IPS-18a (cell line): ENCODE results near the gene NFKBIZ.

Experiments
- H3K27ac ChIP-seq: one replicate; pipeline ENCODE4 v1.5.1; 2013; ENCODE audit warnings: low read length
- H3K27me3 ChIP-seq: one replicate; pipeline ENCODE4 v1.6.1; 2013; ENCODE audit warnings: mild to moderate bottlenecking, low read length; ENCODE audit not compliant: control insufficient read depth, insufficient read depth
- H3K36me3 ChIP-seq: one replicate; pipeline ENCODE4 v1.6.1; 2013; ENCODE audit warnings: low read depth, low read length; ENCODE audit not compliant: control insufficient read depth
- H3K4me1 ChIP-seq: one replicate; pipeline ENCODE4 v1.6.1; 2013; ENCODE audit warnings: low read depth, low read length; ENCODE audit not compliant: control insufficient read depth
- H3K4me3 ChIP-seq: one replicate; pipeline ENCODE4 v1.5.1; 2013; ENCODE audit warnings: low read length
- H3K9ac ChIP-seq: one replicate; pipeline ENCODE4 v1.6.1; 2013; ENCODE audit warnings: mild to moderate bottlenecking, low read length, moderate library complexity
- H3K9me3 ChIP-seq: one replicate; pipeline ENCODE4 v1.6.1; 2013; ENCODE audit warnings: low read depth, low read length; ENCODE audit not compliant: control insufficient read depth

Gene NFKBIZ

DNA sequence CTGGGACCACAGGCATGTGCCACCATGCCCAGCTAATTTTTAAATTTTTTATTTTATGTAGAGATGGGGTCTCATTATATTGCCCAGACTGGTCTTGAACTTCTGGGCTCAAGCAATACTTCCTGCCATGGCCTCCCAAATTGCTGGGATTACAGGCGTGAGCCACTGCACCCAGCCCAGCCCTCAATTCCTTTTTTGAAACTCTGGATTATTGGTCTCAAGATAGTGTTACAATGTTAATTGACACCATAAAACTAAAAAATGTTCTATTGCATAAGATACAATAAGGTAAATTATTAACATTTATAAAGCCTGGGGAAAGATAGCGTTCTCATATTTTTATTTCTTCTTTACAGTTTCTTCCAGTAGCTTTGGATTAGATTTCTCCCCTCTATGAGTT lies 3.9 kb upstream of the NFKBIZ start:
- H3K4me3 ChIP-seq = no peak overlapping the region
- peaks cover 28% of the 10 kb centered on the region for H3K4me1 ChIP-seq
- no peaks in the 10 kb centered on the region for H3K9me3 ChIP-seq
- no peaks in the 10 kb centered on the region for H3K27me3 ChIP-seq
- H3K27ac ChIP-seq = no peak overlapping the region
- H3K36me3 ChIP-seq = no peaks in the 10 kb centered on the region
- no peak overlapping the region for H3K9ac ChIP-seq

DNA sequence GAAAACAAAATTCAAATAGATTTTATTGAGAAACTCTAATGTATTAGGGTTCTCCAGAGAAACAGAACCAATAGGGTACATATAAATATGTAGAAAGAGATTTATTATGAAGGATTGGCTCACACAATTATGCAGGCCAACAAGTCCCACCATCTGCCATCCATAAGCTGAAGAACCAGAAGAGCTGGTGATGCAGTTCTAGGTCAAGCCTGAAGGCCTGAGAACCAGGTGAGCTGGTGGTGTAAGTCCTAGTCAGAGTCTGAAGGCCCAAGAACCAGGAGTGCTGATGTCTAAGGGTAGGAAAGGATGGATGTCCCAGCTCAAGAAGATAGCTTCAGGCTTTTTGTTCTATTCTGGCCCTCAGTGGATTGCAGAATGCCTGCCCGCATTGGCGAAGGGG lies 2.6 kb upstream of the NFKBIZ start:
- H3K27me3 ChIP-seq = no peaks in the 10 kb centered on the region
- H3K4me3 ChIP-seq = no peak overlapping the region
- no peaks in the 10 kb centered on the region for H3K9me3 ChIP-seq
- H3K9ac ChIP-seq = no peak overlapping the region
- peaks cover 33% of the 10 kb centered on the region for H3K4me1 ChIP-seq
- H3K27ac ChIP-seq = no peak overlapping the region
- no peaks in the 10 kb centered on the region for H3K36me3 ChIP-seq

DNA sequence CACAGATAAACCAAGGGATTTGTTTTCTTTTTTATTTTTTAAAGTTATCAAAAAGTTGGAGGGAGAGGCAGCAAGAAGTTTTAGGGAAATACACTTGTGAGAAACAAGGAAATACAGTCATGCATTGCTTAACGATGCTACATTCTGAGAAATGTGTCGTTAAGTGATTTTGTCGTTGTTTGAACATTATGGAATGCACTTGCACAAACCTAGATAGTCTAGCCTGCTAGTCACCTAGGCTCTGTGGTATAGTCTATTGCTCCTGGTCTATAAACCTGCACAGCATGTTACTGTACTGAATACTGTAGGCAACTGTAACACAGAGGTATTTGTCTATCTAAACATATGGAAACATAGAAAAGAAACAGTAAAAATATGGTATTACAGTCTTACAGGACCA lies 2.0 kb upstream of the NFKBIZ start:
- Histone ChIP-seq H3K9ac (no peak overlapping the region), H3K9me3 (no peaks in the 10 kb centered on the region), H3K36me3 (peaks cover 6% of the 10 kb centered on the region), H3K27ac (no peak overlapping the region), H3K4me1 (peaks cover 27% of the 10 kb centered on the region), H3K4me3 (no peak overlapping the region), H3K27me3 (no peaks in the 10 kb centered on the region)

DNA sequence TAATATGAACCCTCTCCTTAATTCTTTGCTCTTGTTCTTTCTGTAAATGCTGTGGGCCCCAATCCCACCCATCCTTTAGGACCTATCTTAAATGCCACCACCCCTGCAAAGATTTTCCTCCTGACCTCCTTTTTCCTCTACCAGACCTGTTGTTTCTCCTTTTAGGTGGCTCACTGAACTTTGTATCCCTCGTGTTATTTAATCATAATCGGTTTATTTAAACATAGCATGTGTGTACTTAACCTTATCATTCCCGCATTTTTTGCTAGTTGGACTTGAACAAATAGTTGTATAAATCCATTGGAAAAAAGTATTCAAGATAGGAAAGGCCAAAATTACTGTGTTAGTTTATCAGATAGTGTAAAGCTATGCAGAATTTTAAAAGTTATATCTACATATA lies 988 bp upstream of the NFKBIZ start:
- Histone ChIP-seq H3K4me3 (peak overlapping the region; percentile 82), H3K27ac (peak overlapping the region; percentile 60), H3K9ac (peak overlapping the region; percentile 71), H3K36me3 (peaks cover 16% of the 10 kb centered on the region), H3K27me3 (no peaks in the 10 kb centered on the region), H3K9me3 (no peaks in the 10 kb centered on the region), H3K4me1 (peaks cover 24% of the 10 kb centered on the region)

GRCh38 chr3:101849714-101850245 lies 466 bp downstream of the NFKBIZ start:
- no peaks in the 10 kb centered on the region for H3K27me3 ChIP-seq
- H3K27ac ChIP-seq = no peak overlapping the region
- H3K36me3 ChIP-seq = peaks cover 30% of the 10 kb centered on the region
- peak overlapping the region; percentile 84 for H3K9ac ChIP-seq
- H3K4me1 ChIP-seq = peaks cover 22% of the 10 kb centered on the region
- H3K9me3 ChIP-seq = no peaks in the 10 kb centered on the region
- peak overlapping the region; percentile 82 for H3K4me3 ChIP-seq

DNA sequence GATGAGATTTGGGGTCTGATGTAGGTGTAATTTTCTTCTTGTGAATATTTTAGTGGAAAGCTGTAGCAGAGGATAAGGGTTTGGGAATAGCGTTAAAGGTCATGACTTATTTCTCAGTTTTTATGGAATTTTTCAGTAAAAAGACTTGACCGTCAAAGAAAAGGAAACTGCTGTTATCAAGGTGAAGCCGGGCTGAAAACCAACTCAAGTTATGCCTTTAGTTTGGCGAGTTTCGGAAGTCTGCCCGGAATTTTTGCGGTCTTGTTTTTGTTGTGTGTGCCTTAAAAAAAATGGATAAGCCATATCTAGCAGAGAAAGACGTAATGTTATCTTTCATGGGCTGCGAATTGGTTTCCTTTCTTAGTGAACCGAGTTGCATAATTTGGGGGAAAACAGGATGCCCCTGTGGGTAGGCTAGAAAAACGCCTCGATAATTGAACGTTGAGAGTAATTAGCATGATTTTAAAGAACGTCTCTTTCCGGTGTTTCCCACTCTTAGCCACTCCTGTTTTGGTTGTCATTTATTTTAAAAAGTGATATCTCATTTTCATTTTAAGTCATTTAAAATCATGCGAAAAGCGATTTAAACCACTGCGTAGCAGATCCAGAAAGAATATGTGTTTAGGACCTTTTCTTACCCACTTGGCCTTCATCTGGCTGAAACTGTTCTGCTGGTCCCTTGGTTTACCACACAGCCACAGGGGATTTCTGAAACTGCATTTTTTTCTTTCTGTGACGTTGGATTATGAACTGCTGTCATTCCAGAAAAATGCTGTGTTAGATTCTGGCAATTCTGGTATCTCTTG lies 1.1 kb downstream of the NFKBIZ start:
- Histone ChIP-seq H3K36me3 (peaks cover 37% of the 10 kb centered on the region), H3K27ac (no peak overlapping the region)

DNA sequence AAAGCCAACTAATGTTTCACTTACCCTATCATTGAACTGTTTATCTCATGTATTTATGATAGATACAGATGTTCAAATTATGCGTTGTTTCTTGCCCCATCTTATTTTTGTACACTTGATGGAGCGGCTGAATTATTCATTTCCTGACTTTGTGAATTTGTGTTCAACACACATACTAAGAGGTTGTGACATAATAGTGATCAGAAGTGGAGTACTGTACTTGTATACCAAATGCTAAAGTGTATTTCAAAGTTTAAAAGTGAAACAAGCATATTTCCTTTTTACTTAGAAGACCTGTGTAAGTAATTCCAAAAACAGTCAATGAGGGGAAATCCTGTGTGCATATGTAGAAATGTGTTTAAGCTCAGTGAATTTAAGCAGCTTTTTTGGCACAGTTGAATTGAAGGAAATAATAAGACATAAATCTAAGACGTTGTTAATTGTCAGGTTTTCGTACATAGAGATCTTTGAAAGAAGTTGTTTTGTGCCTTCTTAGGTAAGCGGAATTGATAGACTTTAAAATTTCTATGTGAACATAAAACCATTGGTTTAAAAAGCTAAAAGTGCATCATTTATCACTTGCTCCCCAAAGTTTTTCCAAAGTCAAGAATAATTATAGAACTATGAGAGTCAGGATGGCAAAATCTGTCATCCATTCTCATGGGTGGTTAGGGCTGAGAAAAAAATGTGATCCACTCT lies 1.9 kb downstream of the NFKBIZ start:
- Histone ChIP-seq H3K27me3 (no peaks in the 10 kb centered on the region), H3K9me3 (no peaks in the 10 kb centered on the region), H3K36me3 (peaks cover 45% of the 10 kb centered on the region), H3K9ac (peak overlapping the region; percentile 84), H3K27ac (no peak overlapping the region), H3K4me3 (peak overlapping the region; percentile 82), H3K4me1 (peaks cover 22% of the 10 kb centered on the region)

More for the DNA sequence above, 1.1 kb downstream of the NFKBIZ start:
- Histone ChIP-seq H3K4me3 (peak overlapping the region; percentile 82), H3K9ac (peak overlapping the region; percentile 84), H3K27me3 (no peaks in the 10 kb centered on the region), H3K4me1 (peaks cover 22% of the 10 kb centered on the region), H3K9me3 (no peaks in the 10 kb centered on the region)

DNA sequence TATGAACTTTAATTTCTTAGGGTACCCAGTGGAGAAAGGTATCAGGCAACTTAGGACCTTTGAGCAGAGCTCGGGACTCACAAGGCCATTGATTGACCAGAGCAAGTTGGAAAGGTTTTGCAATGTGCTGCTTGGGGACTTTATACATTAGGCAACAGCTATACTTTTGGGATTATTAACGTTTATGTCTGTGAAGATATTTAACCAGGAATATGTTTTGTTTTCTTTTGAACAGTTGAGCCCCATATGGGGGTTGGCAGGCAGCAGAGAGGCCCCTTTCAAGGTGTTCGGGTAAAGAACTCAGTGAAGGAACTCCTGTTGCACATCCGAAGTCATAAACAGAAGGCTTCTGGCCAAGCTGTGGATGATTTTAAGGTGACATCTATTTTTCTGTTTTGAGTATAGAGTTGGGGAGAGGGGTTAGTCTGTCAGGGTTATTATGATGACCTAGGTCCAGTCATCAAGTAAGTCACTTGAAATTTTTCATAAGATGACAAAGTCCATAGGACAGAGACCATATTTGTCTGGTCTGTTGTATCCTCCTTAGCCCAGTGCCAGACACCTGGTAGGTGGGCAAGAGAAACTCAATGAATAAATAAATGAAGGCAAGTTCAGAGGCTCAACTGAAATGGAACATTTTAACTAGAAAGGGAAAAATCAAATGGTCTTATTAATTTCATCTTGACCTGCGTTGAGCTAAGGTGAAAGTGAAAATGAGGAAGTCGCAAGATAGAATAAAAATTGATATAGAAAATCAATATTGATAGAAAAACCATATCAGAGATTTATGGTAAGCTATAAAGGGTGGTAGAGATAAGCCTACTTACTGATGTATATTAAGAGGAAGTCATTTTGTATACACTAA lies 2.8 kb downstream of the NFKBIZ start:
- Histone ChIP-seq H3K4me1 (peaks cover 18% of the 10 kb centered on the region), H3K9me3 (no peaks in the 10 kb centered on the region), H3K9ac (no peak overlapping the region), H3K27me3 (no peaks in the 10 kb centered on the region), H3K27ac (no peak overlapping the region), H3K4me3 (peak overlapping the region; percentile 82), H3K36me3 (peaks cover 53% of the 10 kb centered on the region)

DNA sequence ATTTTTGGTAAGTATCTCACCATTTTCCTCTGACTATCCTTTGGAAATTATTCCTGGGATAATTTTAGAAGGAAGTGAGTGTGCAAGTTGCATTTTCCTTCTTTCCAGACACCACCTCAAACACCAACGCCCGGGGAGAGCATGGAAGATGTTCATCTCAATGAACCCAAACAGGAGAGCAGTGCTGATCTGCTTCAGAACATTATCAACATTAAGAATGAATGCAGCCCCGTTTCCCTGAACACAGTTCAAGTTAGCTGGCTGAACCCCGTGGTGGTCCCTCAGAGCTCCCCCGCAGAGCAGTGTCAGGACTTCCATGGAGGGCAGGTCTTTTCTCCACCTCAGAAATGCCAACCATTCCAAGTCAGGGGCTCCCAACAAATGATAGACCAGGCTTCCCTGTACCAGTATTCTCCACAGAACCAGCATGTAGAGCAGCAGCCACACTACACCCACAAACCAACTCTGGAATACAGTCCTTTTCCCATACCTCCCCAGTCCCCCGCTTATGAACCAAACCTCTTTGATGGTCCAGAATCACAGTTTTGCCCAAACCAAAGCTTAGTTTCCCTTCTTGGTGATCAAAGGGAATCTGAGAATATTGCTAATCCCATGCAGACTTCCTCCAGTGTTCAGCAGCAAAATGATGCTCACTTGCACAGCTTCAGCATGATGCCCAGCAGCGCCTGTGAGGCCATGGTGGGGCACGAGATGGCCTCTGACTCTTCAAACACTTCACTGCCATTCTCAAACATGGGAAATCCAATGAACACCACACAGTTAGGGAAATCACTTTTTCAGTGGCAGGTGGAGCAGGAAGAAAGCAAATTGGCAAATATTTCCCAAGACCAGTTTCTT lies 3.9 kb downstream of the NFKBIZ start:
- Histone ChIP-seq H3K27me3 (no peaks in the 10 kb centered on the region), H3K27ac (no peak overlapping the region), H3K9me3 (no peaks in the 10 kb centered on the region), H3K9ac (no peak overlapping the region), H3K4me3 (no peak overlapping the region), H3K4me1 (peaks cover 12% of the 10 kb centered on the region), H3K36me3 (peaks cover 65% of the 10 kb centered on the region)

- peaks cover 72% of the 10 kb centered on the region for H3K36me3 ChIP-seq
- H3K4me1 ChIP-seq = peaks cover 6% of the 10 kb centered on the region
- H3K27ac ChIP-seq = no peak overlapping the region
- no peak overlapping the region for H3K9ac ChIP-seq
- H3K27me3 ChIP-seq = no peaks in the 10 kb centered on the region
- H3K4me3 ChIP-seq = no peak overlapping the region
- no peaks in the 10 kb centered on the region for H3K9me3 ChIP-seq
Measured at GRCh38 chr3:101853982-101854381, 4.7 kb downstream of the NFKBIZ start.
